Measurements from ENCODE around the gene FBXO24.
A peak's percentile ranks its signal among the peaks of the same experiment; 100 is the strongest.

FBXO24 gene

GRCh38 chr7:100591596-100591995 lies 5.5 kb downstream of the FBXO24 start:
- in situ Hi-C loops (cut with HindIII; ENCODE audit: low pct_ligation_motif_present, low sequenced_read_pairs), result no loop called here
- Histone ChIP-seq H3K36me3 (replicated peaks) (no peaks in the 10 kb centered on the region), H3K27ac (no peak overlapping the region), H3K27me3 (replicated peaks) (no peaks in the 10 kb centered on the region), H3K4me3 (ENCODE audit: low read depth, low read length) (no peak overlapping the region)
- no peak for DNase-seq
- no peak for TF ChIP-seq CTCF (IDR thresholded peaks at IDR 0.05; ENCODE audit: low read depth, low read length, missing control alignments)

- no peak for TF ChIP-seq CTCF (IDR thresholded peaks at IDR 0.05; ENCODE audit: low read depth, low read length, missing control alignments)
- DNase-seq, result no peak
- no peak overlapping the region for H3K27ac ChIP-seq
Measured at GRCh38 chr7:100595188-100595587, 9.1 kb downstream of the FBXO24 start.

GRCh38 chr7:100598425-100598824 lies 12.3 kb downstream of the FBXO24 start:
- in situ Hi-C loops (cut with HindIII; ENCODE audit: low pct_ligation_motif_present, low sequenced_read_pairs), result no loop called here
- DNase-seq, result no peak
- Histone ChIP-seq H3K27ac (no peak overlapping the region), H3K36me3 (replicated peaks) (no peaks in the 10 kb centered on the region), H3K27me3 (replicated peaks) (no peaks in the 10 kb centered on the region), H3K4me3 (ENCODE audit: low read depth, low read length) (no peak overlapping the region)
- no peak for TF ChIP-seq CTCF (IDR thresholded peaks at IDR 0.05; ENCODE audit: low read depth, low read length, missing control alignments)

More at GRCh38 chr7:100595188-100595587, 9.1 kb downstream of the FBXO24 start:
- no peak overlapping the region for H3K4me3 ChIP-seq (ENCODE audit: low read depth, low read length)
- in situ Hi-C loops (cut with HindIII; ENCODE audit: low pct_ligation_motif_present, low sequenced_read_pairs), result no loop called here
- no peaks in the 10 kb centered on the region for H3K27me3 ChIP-seq (replicated peaks)
- H3K36me3 ChIP-seq (replicated peaks), result no peaks in the 10 kb centered on the region

GRCh38 chr7:100599911-100600729 lies 14.0 kb downstream of the FBXO24 start:
- Histone ChIP-seq H3K27ac (no peak overlapping the region), H3K27me3 (replicated peaks) (no peaks in the 10 kb centered on the region), H3K36me3 (replicated peaks) (no peaks in the 10 kb centered on the region), H3K4me3 (ENCODE audit: low read depth, low read length) (no peak overlapping the region)
- peak; percentile 8 for TF ChIP-seq CTCF (IDR thresholded peaks at IDR 0.05; ENCODE audit: low read depth, low read length, missing control alignments)
- in situ Hi-C loops (cut with HindIII; ENCODE audit: low pct_ligation_motif_present, low sequenced_read_pairs), result no loop called here
- DNase-seq, result no peak

GRCh38 chr7:100600730-100601038 lies 14.6 kb downstream of the FBXO24 start:
- in situ Hi-C loops (cut with HindIII; ENCODE audit: low pct_ligation_motif_present, low sequenced_read_pairs), result no loop called here
- no peak overlapping the region for H3K27ac ChIP-seq
- H3K27me3 ChIP-seq (replicated peaks), result no peaks in the 10 kb centered on the region
- no peak for DNase-seq
- H3K36me3 ChIP-seq (replicated peaks), result no peaks in the 10 kb centered on the region
- H3K4me3 ChIP-seq (ENCODE audit: low read depth, low read length), result no peak overlapping the region
- no peak for TF ChIP-seq CTCF (IDR thresholded peaks at IDR 0.05; ENCODE audit: low read depth, low read length, missing control alignments)
